Activated CD8-positive, alpha-beta memory T cell treated with anti-CD3 and anti-CD28 coated beads, Interleukin-2, amount 50 U/mL, for 4 hours (primary cell): ENCODE data around the gene RNASE13.

Experiments used
- DNase-seq: peaks from one replicate; pipeline ENCODE4 v3.0.0-alpha.2; 2020

Gene RNASE13

GRCh38 chr14:21063479-21063878 lies 28.9 kb upstream of the RNASE13 start:
- DNase-seq: no peak

GRCh38 chr14:21061347-21061668 lies 26.7 kb upstream of the RNASE13 start:
- no peak for DNase-seq

- DNase-seq: no peak
Observed at GRCh38 chr14:21060614-21061346, 26.2 kb upstream of the RNASE13 start.

GRCh38 chr14:21059842-21060613 lies 25.4 kb upstream of the RNASE13 start:
- no peak for DNase-seq

- DNase-seq: no peak
Observed at GRCh38 chr14:21058903-21059302, 24.3 kb upstream of the RNASE13 start.

GRCh38 chr14:21057803-21058675 lies 23.4 kb upstream of the RNASE13 start, which contains the start of gene RNASE8:
TSS of gene RNASE8 (plus strand) at chr14:21057822. CDS start at chr14:21057893, 71 bp downstream.
- no peak for DNase-seq

- no peak for DNase-seq
Observed at GRCh38 chr14:21056520-21057163, 22.0 kb upstream of the RNASE13 start.

GRCh38 chr14:21055432-21056117 lies 21.0 kb upstream of the RNASE13 start:
- no peak for DNase-seq

GRCh38 chr14:21054768-21055145 lies 20.1 kb upstream of the RNASE13 start:
- DNase-seq: no peak

- no peak for DNase-seq
Observed at GRCh38 chr14:21054123-21054767, 19.6 kb upstream of the RNASE13 start.

- DNase-seq: no peak
Observed at GRCh38 chr14:21053184-21054122, 18.8 kb upstream of the RNASE13 start.

GRCh38 chr14:21050597-21050996 lies 16.0 kb upstream of the RNASE13 start:
- no peak for DNase-seq

GRCh38 chr14:21049271-21049673 lies 14.7 kb upstream of the RNASE13 start:
- no peak for DNase-seq

GRCh38 chr14:21048638-21049037 lies 14.0 kb upstream of the RNASE13 start:
- no peak for DNase-seq

GRCh38 chr14:21047378-21047781 lies 12.8 kb upstream of the RNASE13 start:
- DNase-seq: no peak

GRCh38 chr14:21043974-21044618 lies 9.5 kb upstream of the RNASE13 start:
- no peak for DNase-seq

- no peak for DNase-seq
Observed at GRCh38 chr14:21043387-21043973, 8.9 kb upstream of the RNASE13 start.

- DNase-seq: no peak
Observed at GRCh38 chr14:21042918-21043317, 8.3 kb upstream of the RNASE13 start.

GRCh38 chr14:21041676-21042433 lies 7.2 kb upstream of the RNASE13 start, which contains the start of gene RNASE7:
TSS of gene RNASE7 (plus strand) at chr14:21042362. CDS start at chr14:21042993, 631 bp downstream.
- no peak for DNase-seq
